OCI-LY3 (cell line): ENCODE measurements around the gene ETFRF1.

Experiments
- H2AFZ ChIP-seq: fragments of 200-600, 300-600 bp; shearing (Covaris generic); 2 replicates; pipeline ENCODE4 v1.6.0; 2014; ENCODE audit warnings: antibody characterized with exemption, low read depth, low read length
- H3K27ac ChIP-seq: fragments of 200-600, 300-600 bp; sonication (generic); 2 replicates; pipeline ENCODE4 v1.5.1; 2014; ENCODE audit warnings: mild to moderate bottlenecking, low read length, moderate library complexity, mixed read lengths
- H3K27me3 ChIP-seq: fragments of 200-600, 300-600 bp; sonication (generic); 2 replicates; pipeline ENCODE4 v1.6.1; 2014; ENCODE audit warnings: low read depth, low read length, mixed read lengths
- H3K36me3 ChIP-seq: fragments of 200-600, 300-600 bp; sonication (generic); replicated peaks from 2 replicates; pipeline ENCODE3; 2014; ENCODE audit warnings: low read depth, low read length, mixed read lengths
- H3K4me1 ChIP-seq: fragments of 300-600, 200-600 bp; sonication (generic); 2 replicates; pipeline ENCODE4 v1.6.1; 2014; ENCODE audit warnings: low read length, mixed read lengths
- H3K4me2 ChIP-seq: fragments of 200-600, 300-600 bp; sonication (generic); 2 replicates; pipeline ENCODE4 v1.6.1; 2014; ENCODE audit warnings: low read length, mixed read lengths
- H3K4me3 ChIP-seq: fragments of 300-600, 200-600 bp; sonication (generic); 2 replicates; pipeline ENCODE4 v1.5.1; 2014; ENCODE audit warnings: antibody characterized with exemption, mild to moderate bottlenecking, low read length, moderate library complexity
- H3K79me2 ChIP-seq: fragments of 300-600, 200-600 bp; shearing (Covaris generic); 2 replicates; pipeline ENCODE4 v1.6.1; 2014; ENCODE audit warnings: mild to moderate bottlenecking, low read length, mixed read lengths
- H3K9ac ChIP-seq: fragments of 300-600, 200-600 bp; shearing (Covaris generic); 2 replicates; pipeline ENCODE4 v1.6.0; 2014; ENCODE audit warnings: mild to moderate bottlenecking, low read length, moderate library complexity
- H3K9me3 ChIP-seq: fragments of 200-600, 300-600 bp; shearing (Covaris generic); 2 replicates; pipeline ENCODE4 v1.6.1; 2014; ENCODE audit warnings: low read length, mixed read lengths; ENCODE audit not compliant: insufficient read depth
- H4K20me1 ChIP-seq: fragments of 200-600, 300-600 bp; sonication (generic); 2 replicates; pipeline ENCODE4 v1.6.1; 2016; ENCODE audit warnings: low read length, mixed read lengths; ENCODE audit not compliant: insufficient read depth
- CTCF ChIP-seq: fragments of 200-600, 300-600 bp; sonication (generic); IDR thresholded peaks from 2 replicates; pipeline ENCODE4 v1.5.1; 2014; ENCODE audit warnings: antibody characterized with exemption, low read length, low read depth
- EZH2phosphoT487 ChIP-seq: fragments of 200-600 bp; shearing (Covaris generic); IDR thresholded peaks from 2 replicates; pipeline ENCODE4 v1.6.1; 2018; ENCODE audit warnings: antibody characterized with exemption, mixed run types, low read depth

Gene ETFRF1

GRCh38 chr12:25207411-25207810 lies 12.4 kb downstream of the ETFRF1 start:
- no peak for TF ChIP-seq EZH2phosphoT487
- TF ChIP-seq CTCF, result no peak
- no peak overlapping the region for H3K9ac ChIP-seq
- peaks cover 4% of the 10 kb centered on the region; the same call in 1 of the 2 replicates for H4K20me1 ChIP-seq
- no peaks in the 10 kb centered on the region for H3K4me1 ChIP-seq
- H2AFZ ChIP-seq, result no peak overlapping the region
- no peak overlapping the region for H3K27ac ChIP-seq
- H3K79me2 ChIP-seq, result no peaks in the 10 kb centered on the region
- no peak overlapping the region for H3K4me2 ChIP-seq
- peaks cover 18% of the 10 kb centered on the region for H3K36me3 ChIP-seq
- H3K27me3 ChIP-seq, result no peaks in the 10 kb centered on the region
- H3K4me3 ChIP-seq, result no peak overlapping the region
- H3K9me3 ChIP-seq, result no peaks in the 10 kb centered on the region

DNA sequence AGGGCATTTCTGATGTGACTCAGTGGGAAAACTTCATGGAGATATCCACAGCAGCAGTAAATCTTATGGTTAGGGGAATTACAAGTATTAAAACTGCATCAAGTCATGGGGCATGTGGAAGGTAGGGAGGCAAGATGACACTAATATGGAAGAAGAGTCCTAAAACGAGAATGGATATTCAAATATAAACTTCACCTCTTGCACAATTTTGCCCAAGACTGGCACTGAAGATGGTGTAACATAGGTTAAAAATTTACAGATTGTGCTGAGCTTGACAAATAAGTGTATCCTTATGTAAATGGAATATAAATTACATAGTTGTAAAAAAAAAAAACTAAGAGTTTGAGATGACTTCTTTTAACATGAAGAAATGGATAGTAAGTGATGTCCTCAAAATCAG lies 12.8 kb downstream of the ETFRF1 start:
- Histone ChIP-seq H3K36me3 (peaks cover 18% of the 10 kb centered on the region), H4K20me1 (peaks cover 4% of the 10 kb centered on the region; the same call in 1 of the 2 replicates), H3K9me3 (no peaks in the 10 kb centered on the region), H3K4me2 (no peak overlapping the region), H3K4me1 (no peaks in the 10 kb centered on the region), H3K27me3 (no peaks in the 10 kb centered on the region), H3K27ac (no peak overlapping the region), H3K79me2 (no peaks in the 10 kb centered on the region), H2AFZ (no peak overlapping the region), H3K9ac (no peak overlapping the region), H3K4me3 (no peak overlapping the region)
- TF ChIP-seq CTCF, result no peak
- TF ChIP-seq EZH2phosphoT487, result no peak

DNA sequence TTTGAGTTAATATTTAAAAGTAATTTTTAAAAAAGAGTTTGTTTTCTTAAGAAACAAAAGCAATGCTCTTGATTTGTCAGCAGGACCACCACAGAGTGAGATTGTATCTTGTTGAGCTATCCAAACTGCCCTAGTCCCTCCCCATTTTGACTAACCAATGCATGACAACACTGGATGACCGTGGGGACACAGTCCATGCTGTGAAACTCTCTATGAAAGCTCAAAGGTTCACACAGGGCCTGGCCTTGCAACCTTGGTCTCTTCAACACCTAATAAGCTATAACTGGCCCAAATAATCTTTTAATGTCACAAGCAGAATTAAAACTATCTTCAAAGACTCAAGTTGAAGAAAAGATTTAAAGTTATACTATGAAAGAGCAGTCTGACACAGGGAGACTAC lies 13.5 kb downstream of the ETFRF1 start:
- no peaks in the 10 kb centered on the region for H3K4me1 ChIP-seq
- no peak overlapping the region for H3K27ac ChIP-seq
- H2AFZ ChIP-seq, result no peak overlapping the region
- peaks cover 4% of the 10 kb centered on the region; the same call in 1 of the 2 replicates for H4K20me1 ChIP-seq
- no peak overlapping the region for H3K9ac ChIP-seq
- no peak overlapping the region for H3K4me3 ChIP-seq
- TF ChIP-seq EZH2phosphoT487 (no peak), CTCF (no peak)
- peaks cover 19% of the 10 kb centered on the region for H3K36me3 ChIP-seq
- H3K9me3 ChIP-seq, result no peaks in the 10 kb centered on the region
- H3K27me3 ChIP-seq, result no peaks in the 10 kb centered on the region
- H3K4me2 ChIP-seq, result no peak overlapping the region
- H3K79me2 ChIP-seq, result no peaks in the 10 kb centered on the region

- Histone ChIP-seq H4K20me1 (peaks cover 14% of the 10 kb centered on the region; the same call in 1 of the 2 replicates), H3K79me2 (no peaks in the 10 kb centered on the region), H3K9ac (no peak overlapping the region), H3K27me3 (no peaks in the 10 kb centered on the region), H3K4me3 (no peak overlapping the region), H3K4me2 (no peak overlapping the region), H3K4me1 (no peaks in the 10 kb centered on the region), H2AFZ (no peak overlapping the region), H3K27ac (no peak overlapping the region), H3K9me3 (no peaks in the 10 kb centered on the region), H3K36me3 (peaks cover 8% of the 10 kb centered on the region)
- TF ChIP-seq CTCF (no peak), EZH2phosphoT487 (no peak)
Measured at GRCh38 chr12:25213338-25213737, 18.3 kb downstream of the ETFRF1 start.
